DOHH2 (cell line): ENCODE data around the gene LILRA6.

ENCODE experiments used
- EZH2phosphoT487 ChIP-seq: fragments of 200-600 bp; sonication (generic); IDR thresholded peaks from 2 replicates; pipeline ENCODE4 v1.6.1; 2017; ENCODE audit warnings: borderline replicate concordance, mild to moderate bottlenecking, antibody characterized with exemption, low read length, moderate library complexity, mixed read lengths
- TF ChIP-seq, protein P1 (sequence below): fragments of 200-600 bp; sonication (generic); IDR thresholded peaks from one replicate; pipeline ENCODE4 v1.5.1; 2014; ENCODE audit warnings: antibody characterized with exemption, mild to moderate bottlenecking, low read depth, low read length; ENCODE audit not compliant: poor library complexity, severe bottlenecking

DNA sequence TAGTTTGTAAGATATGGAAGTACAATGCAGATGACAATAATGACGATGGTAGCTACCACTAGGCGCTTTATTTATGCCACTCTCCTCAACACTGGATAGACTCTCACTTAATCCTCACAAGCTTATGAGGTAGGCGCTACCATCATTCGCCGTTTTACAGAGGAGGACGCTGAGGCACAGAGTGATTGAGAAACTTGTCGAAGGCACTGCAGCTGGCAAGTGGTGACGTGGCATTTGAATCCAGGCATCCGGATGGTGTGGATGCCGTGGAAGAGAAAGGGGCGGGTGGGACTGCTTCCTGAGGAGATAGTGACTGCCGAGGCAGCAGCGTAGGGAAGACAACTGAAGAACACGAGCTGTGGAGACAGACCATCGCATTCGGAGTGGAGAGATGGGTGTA, 43.2 kb downstream of the LILRA6 start:
- TF ChIP-seq, protein P1, sequence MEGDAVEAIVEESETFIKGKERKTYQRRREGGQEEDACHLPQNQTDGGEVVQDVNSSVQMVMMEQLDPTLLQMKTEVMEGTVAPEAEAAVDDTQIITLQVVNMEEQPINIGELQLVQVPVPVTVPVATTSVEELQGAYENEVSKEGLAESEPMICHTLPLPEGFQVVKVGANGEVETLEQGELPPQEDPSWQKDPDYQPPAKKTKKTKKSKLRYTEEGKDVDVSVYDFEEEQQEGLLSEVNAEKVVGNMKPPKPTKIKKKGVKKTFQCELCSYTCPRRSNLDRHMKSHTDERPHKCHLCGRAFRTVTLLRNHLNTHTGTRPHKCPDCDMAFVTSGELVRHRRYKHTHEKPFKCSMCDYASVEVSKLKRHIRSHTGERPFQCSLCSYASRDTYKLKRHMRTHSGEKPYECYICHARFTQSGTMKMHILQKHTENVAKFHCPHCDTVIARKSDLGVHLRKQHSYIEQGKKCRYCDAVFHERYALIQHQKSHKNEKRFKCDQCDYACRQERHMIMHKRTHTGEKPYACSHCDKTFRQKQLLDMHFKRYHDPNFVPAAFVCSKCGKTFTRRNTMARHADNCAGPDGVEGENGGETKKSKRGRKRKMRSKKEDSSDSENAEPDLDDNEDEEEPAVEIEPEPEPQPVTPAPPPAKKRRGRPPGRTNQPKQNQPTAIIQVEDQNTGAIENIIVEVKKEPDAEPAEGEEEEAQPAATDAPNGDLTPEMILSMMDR, result no peak
- TF ChIP-seq EZH2phosphoT487, result no peak
